ENCODE measurements around the gene SLC35F6. TPM values are rescaled to one million over a fixed set of nuclear protein-coding genes. Genes with fewer than 3 reads are reported as not detected.

Gene SLC35F6
- total and polyA plus RNA-seq, 9 donors = 11.1 to 53.5 (median 26.8) TPM

- Histone ChIP-seq H3K4me3 (no peak overlapping the region), H3K27me3 (no peaks in the 10 kb centered on the region), H3K27ac (no peak overlapping the region), H3K9me3 (no peaks in the 10 kb centered on the region), H3K36me3 (no peaks in the 10 kb centered on the region), H3K4me1 (ENCODE audit: insufficient read depth) (peaks cover 11% of the 10 kb centered on the region)
- no peak for TF ChIP-seq CTCF (IDR thresholded peaks at IDR 0.05)
- TF ChIP-seq POLR2A (IDR thresholded peaks at IDR 0.05) = no peak
- TF ChIP-seq EP300 (IDR thresholded peaks at IDR 0.05) = no peak
- WGBS, 3 donors = 91 to 100% (median 92%) methylated on average over 2 of the region's 2 CpGs
- intact Hi-C loops (cut with DNase I) = no loop called here
- no peak for DNase-seq
Measured at GRCh38 chr2:26729311-26729710, 34.8 kb upstream of the SLC35F6 start.

- Histone ChIP-seq H3K4me3 (no peak overlapping the region), H3K4me1 (ENCODE audit: insufficient read depth) (no peaks in the 10 kb centered on the region), H3K27me3 (no peaks in the 10 kb centered on the region), H3K36me3 (no peaks in the 10 kb centered on the region), H3K27ac (no peak overlapping the region), H3K9me3 (no peaks in the 10 kb centered on the region)
- WGBS, 3 donors = 66 to 73% (median 69%) methylated on average over 19 of the region's 19 CpGs
- no peak for DNase-seq
- intact Hi-C loops (cut with DNase I) = no loop called here
- TF ChIP-seq EP300 (IDR thresholded peaks at IDR 0.05) = no peak
- TF ChIP-seq POLR2A (IDR thresholded peaks at IDR 0.05) = no peak
- TF ChIP-seq CTCF (IDR thresholded peaks at IDR 0.05) = no peak
Measured at GRCh38 chr2:26730549-26731344, 33.3 kb upstream of the SLC35F6 start.

GRCh38 chr2:26731714-26732113 lies 32.4 kb upstream of the SLC35F6 start:
- DNase-seq = no peak
- no peak for TF ChIP-seq CTCF (IDR thresholded peaks at IDR 0.05)
- TF ChIP-seq EP300 (IDR thresholded peaks at IDR 0.05) = no peak
- TF ChIP-seq POLR2A (IDR thresholded peaks at IDR 0.05) = no peak
- Histone ChIP-seq H3K9me3 (no peaks in the 10 kb centered on the region), H3K27me3 (no peaks in the 10 kb centered on the region), H3K27ac (no peak overlapping the region), H3K4me1 (ENCODE audit: insufficient read depth) (peaks cover 4% of the 10 kb centered on the region), H3K36me3 (no peaks in the 10 kb centered on the region), H3K4me3 (no peak overlapping the region)
- WGBS, 3 donors = 85 to 89% (median 86%) methylated on average over 4 of the region's 4 CpGs
- intact Hi-C loops (cut with DNase I) = no loop called here

DNA sequence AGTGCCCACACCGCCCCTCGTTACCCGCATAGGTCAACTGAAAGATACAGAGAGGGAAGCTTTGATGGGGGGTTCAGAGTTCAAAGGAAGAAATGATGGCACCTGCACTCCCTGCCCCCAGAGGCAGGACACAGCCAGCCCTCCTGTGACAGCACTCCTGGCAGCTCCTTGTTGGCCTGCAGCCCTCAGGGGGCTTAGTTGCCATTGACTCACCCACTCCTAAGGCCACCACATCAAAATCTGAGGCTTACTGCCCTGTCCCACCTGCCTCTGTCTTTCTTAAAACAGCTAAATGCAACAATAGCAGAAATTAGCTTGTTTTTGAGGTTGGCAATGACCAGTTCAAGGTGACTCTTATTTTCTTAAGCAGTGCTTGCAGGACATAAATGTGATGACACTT lies 31.6 kb upstream of the SLC35F6 start:
- WGBS, 3 donors = 87 to 92% (median 90%) methylated on average over 3 of the region's 3 CpGs
- no peak for DNase-seq
- no peak for TF ChIP-seq EP300 (IDR thresholded peaks at IDR 0.05)
- TF ChIP-seq POLR2A (IDR thresholded peaks at IDR 0.05) = no peak
- no peak for TF ChIP-seq CTCF (IDR thresholded peaks at IDR 0.05)
- no peak overlapping the region for H3K4me3 ChIP-seq
- no peak overlapping the region for H3K27ac ChIP-seq
- peaks cover 4% of the 10 kb centered on the region for H3K4me1 ChIP-seq (ENCODE audit: insufficient read depth)
- no peaks in the 10 kb centered on the region for H3K9me3 ChIP-seq
- no peaks in the 10 kb centered on the region for H3K36me3 ChIP-seq
- no peaks in the 10 kb centered on the region for H3K27me3 ChIP-seq
- intact Hi-C loops (cut with DNase I) = no loop called here

All from ovary (tissue), 9 donors.